Activated naive CD4-positive, alpha-beta T cell treated with anti-CD3 and anti-CD28 coated beads, Interleukin-2, amount 10 ng/mL, durations not matched to agents 7 days and 5 days (primary cell): Measurements from ENCODE around the gene PLXNA4.

Experiments
- CTCF ChIA-PET: fragments of 350-600 bp; sonication (Branson Sonifier 250); formaldehyde crosslinking; loops from one replicate; lab custom pipeline; 2021; ENCODE audit warnings: antibody characterized with exemption; lab: Charles Lee
- DNase-seq: peaks from one replicate; pipeline ENCODE4 v3.0.0-alpha.2; 2020
- H3K27ac Mint-ChIP-seq: one replicate; pipeline ENCODE4 v1.8.0; 2021; ENCODE audit warnings: mild to moderate bottlenecking, moderate library complexity, mixed read lengths
- H3K27me3 Mint-ChIP-seq: one replicate; pipeline ENCODE4 v1.8.0; 2021; ENCODE audit warnings: mild to moderate bottlenecking, mixed read lengths
- H3K36me3 Mint-ChIP-seq: one replicate; pipeline ENCODE4 v1.8.0; 2021; ENCODE audit warnings: mixed read lengths
- H3K4me1 Mint-ChIP-seq: one replicate; pipeline ENCODE4 v1.8.0; 2021; ENCODE audit warnings: mixed read lengths
- H3K4me3 Mint-ChIP-seq: one replicate; pipeline ENCODE4 v1.8.0; 2021; ENCODE audit warnings: mild to moderate bottlenecking, moderate library complexity, mixed read lengths
- H3K9me3 Mint-ChIP-seq: one replicate; pipeline ENCODE4 v1.8.0; 2021; ENCODE audit warnings: mixed read lengths

The PLXNA4 gene

GRCh38 chr7:132131196-132131595 is 445.1 kb downstream of the PLXNA4 start:
- Mint-ChIP-seq H3K9me3 (no peaks in the 10 kb centered on the region), H3K4me1 (peaks cover 7% of the 10 kb centered on the region)
- CTCF ChIA-PET, result no interaction called here

GRCh38 chr7:132130497-132130896 is 445.8 kb downstream of the PLXNA4 start:
- Mint-ChIP-seq H3K27me3 (peaks cover 3% of the 10 kb centered on the region), H3K36me3 (peaks cover 17% of the 10 kb centered on the region), H3K27ac (no peak overlapping the region), H3K4me3 (no peak overlapping the region), H3K9me3 (no peaks in the 10 kb centered on the region), H3K4me1 (peaks cover 7% of the 10 kb centered on the region)
- DNase-seq, result peak; percentile 28
- CTCF ChIA-PET, result no interaction called here

More at GRCh38 chr7:132131196-132131595, 445.1 kb downstream of the PLXNA4 start:
- H3K36me3 Mint-ChIP-seq, result peaks cover 17% of the 10 kb centered on the region
- peaks cover 5% of the 10 kb centered on the region for H3K27me3 Mint-ChIP-seq
- DNase-seq, result no peak
- H3K4me3 Mint-ChIP-seq, result no peak overlapping the region
- H3K27ac Mint-ChIP-seq, result no peak overlapping the region

GRCh38 chr7:132125872-132126595 is 450.2 kb downstream of the PLXNA4 start:
- H3K4me3 Mint-ChIP-seq, result no peak overlapping the region
- H3K9me3 Mint-ChIP-seq, result no peaks in the 10 kb centered on the region
- no peak for DNase-seq
- no peak overlapping the region for H3K27ac Mint-ChIP-seq
- peaks cover 7% of the 10 kb centered on the region for H3K27me3 Mint-ChIP-seq
- CTCF ChIA-PET, result no interaction called here
- H3K36me3 Mint-ChIP-seq, result peaks cover 12% of the 10 kb centered on the region
- H3K4me1 Mint-ChIP-seq, result peaks cover 7% of the 10 kb centered on the region

- Mint-ChIP-seq H3K27ac (no peak overlapping the region), H3K4me3 (no peak overlapping the region), H3K27me3 (peaks cover 7% of the 10 kb centered on the region), H3K9me3 (no peaks in the 10 kb centered on the region), H3K4me1 (no peaks in the 10 kb centered on the region), H3K36me3 (peaks cover 8% of the 10 kb centered on the region)
- CTCF ChIA-PET, result no interaction called here
- DNase-seq, result no peak
Observed at GRCh38 chr7:132125096-132125495, 451.2 kb downstream of the PLXNA4 start.

- Mint-ChIP-seq H3K9me3 (no peaks in the 10 kb centered on the region), H3K4me3 (no peak overlapping the region), H3K27me3 (peaks cover 7% of the 10 kb centered on the region), H3K4me1 (no peaks in the 10 kb centered on the region), H3K36me3 (peaks cover 6% of the 10 kb centered on the region), H3K27ac (peak overlapping the region; percentile 3)
- DNase-seq, result no peak
- CTCF ChIA-PET, result no interaction called here
Observed at GRCh38 chr7:132124575-132124974, 451.7 kb downstream of the PLXNA4 start.

GRCh38 chr7:132123773-132124172 is 452.5 kb downstream of the PLXNA4 start:
- DNase-seq, result no peak
- Mint-ChIP-seq H3K9me3 (no peaks in the 10 kb centered on the region), H3K36me3 (no peaks in the 10 kb centered on the region), H3K27me3 (peaks cover 9% of the 10 kb centered on the region), H3K4me1 (no peaks in the 10 kb centered on the region), H3K4me3 (no peak overlapping the region), H3K27ac (no peak overlapping the region)
- CTCF ChIA-PET, result no interaction called here

GRCh38 chr7:132122901-132123300 is 453.4 kb downstream of the PLXNA4 start:
- no peaks in the 10 kb centered on the region for H3K4me1 Mint-ChIP-seq
- no peak overlapping the region for H3K27ac Mint-ChIP-seq
- H3K36me3 Mint-ChIP-seq, result no peaks in the 10 kb centered on the region
- CTCF ChIA-PET, result no interaction called here
- no peaks in the 10 kb centered on the region for H3K9me3 Mint-ChIP-seq
- no peak for DNase-seq
- H3K27me3 Mint-ChIP-seq, result peaks cover 15% of the 10 kb centered on the region
- H3K4me3 Mint-ChIP-seq, result no peak overlapping the region

GRCh38 chr7:132121987-132122386 is 454.3 kb downstream of the PLXNA4 start:
- no peak overlapping the region for H3K4me3 Mint-ChIP-seq
- CTCF ChIA-PET, result no interaction called here
- H3K9me3 Mint-ChIP-seq, result no peaks in the 10 kb centered on the region
- no peak for DNase-seq
- no peaks in the 10 kb centered on the region for H3K36me3 Mint-ChIP-seq
- no peaks in the 10 kb centered on the region for H3K4me1 Mint-ChIP-seq
- H3K27me3 Mint-ChIP-seq, result peaks cover 22% of the 10 kb centered on the region
- no peak overlapping the region for H3K27ac Mint-ChIP-seq

GRCh38 chr7:132118641-132119040 is 457.6 kb downstream of the PLXNA4 start:
- no peaks in the 10 kb centered on the region for H3K36me3 Mint-ChIP-seq
- H3K27me3 Mint-ChIP-seq, result peaks cover 15% of the 10 kb centered on the region
- no peak overlapping the region for H3K27ac Mint-ChIP-seq
- DNase-seq, result peak; percentile 5
- no peak overlapping the region for H3K4me3 Mint-ChIP-seq
- CTCF ChIA-PET, result no interaction called here
- no peaks in the 10 kb centered on the region for H3K4me1 Mint-ChIP-seq
- H3K9me3 Mint-ChIP-seq, result no peaks in the 10 kb centered on the region

- Mint-ChIP-seq H3K27me3 (peaks cover 15% of the 10 kb centered on the region), H3K27ac (no peak overlapping the region), H3K4me3 (no peak overlapping the region), H3K36me3 (no peaks in the 10 kb centered on the region), H3K9me3 (no peaks in the 10 kb centered on the region), H3K4me1 (no peaks in the 10 kb centered on the region)
- peak; percentile 3 for DNase-seq
- CTCF ChIA-PET, result no interaction called here
Observed at GRCh38 chr7:132117636-132118035, 458.6 kb downstream of the PLXNA4 start.

- no peaks in the 10 kb centered on the region for H3K36me3 Mint-ChIP-seq
- peak; percentile 4 for DNase-seq
- H3K4me1 Mint-ChIP-seq, result no peaks in the 10 kb centered on the region
- H3K27ac Mint-ChIP-seq, result no peak overlapping the region
- no peaks in the 10 kb centered on the region for H3K9me3 Mint-ChIP-seq
- CTCF ChIA-PET, result no interaction called here
- H3K27me3 Mint-ChIP-seq, result peaks cover 15% of the 10 kb centered on the region
- no peak overlapping the region for H3K4me3 Mint-ChIP-seq
Observed at GRCh38 chr7:132117181-132117580, 459.1 kb downstream of the PLXNA4 start.

- H3K27ac Mint-ChIP-seq, result no peak overlapping the region
- DNase-seq, result no peak
- H3K36me3 Mint-ChIP-seq, result no peaks in the 10 kb centered on the region
- H3K27me3 Mint-ChIP-seq, result peaks cover 15% of the 10 kb centered on the region
- H3K4me3 Mint-ChIP-seq, result no peak overlapping the region
- H3K4me1 Mint-ChIP-seq, result no peaks in the 10 kb centered on the region
- no peaks in the 10 kb centered on the region for H3K9me3 Mint-ChIP-seq
- CTCF ChIA-PET, result no interaction called here
Observed at GRCh38 chr7:132116369-132116768, 459.9 kb downstream of the PLXNA4 start.

- H3K27me3 Mint-ChIP-seq, result peaks cover 15% of the 10 kb centered on the region
- H3K36me3 Mint-ChIP-seq, result no peaks in the 10 kb centered on the region
- CTCF ChIA-PET, result no interaction called here
- no peak overlapping the region for H3K4me3 Mint-ChIP-seq
- no peak for DNase-seq
- H3K4me1 Mint-ChIP-seq, result no peaks in the 10 kb centered on the region
- H3K9me3 Mint-ChIP-seq, result no peaks in the 10 kb centered on the region
- no peak overlapping the region for H3K27ac Mint-ChIP-seq
Observed at GRCh38 chr7:132115758-132116157, 460.5 kb downstream of the PLXNA4 start.

GRCh38 chr7:132115028-132115427 is 461.2 kb downstream of the PLXNA4 start:
- Mint-ChIP-seq H3K27me3 (peaks cover 15% of the 10 kb centered on the region), H3K4me3 (no peak overlapping the region), H3K4me1 (no peaks in the 10 kb centered on the region), H3K27ac (no peak overlapping the region), H3K9me3 (no peaks in the 10 kb centered on the region), H3K36me3 (no peaks in the 10 kb centered on the region)
- no peak for DNase-seq
- CTCF ChIA-PET, result no interaction called here

- DNase-seq, result no peak
- H3K27me3 Mint-ChIP-seq, result peaks cover 20% of the 10 kb centered on the region
- H3K9me3 Mint-ChIP-seq, result no peaks in the 10 kb centered on the region
- H3K27ac Mint-ChIP-seq, result no peak overlapping the region
- H3K36me3 Mint-ChIP-seq, result no peaks in the 10 kb centered on the region
- no peaks in the 10 kb centered on the region for H3K4me1 Mint-ChIP-seq
- H3K4me3 Mint-ChIP-seq, result no peak overlapping the region
- CTCF ChIA-PET, result no interaction called here
Observed at GRCh38 chr7:132114411-132114810, 461.9 kb downstream of the PLXNA4 start.
